ENCODE data around the gene RASSF8.

Gene RASSF8

DNA sequence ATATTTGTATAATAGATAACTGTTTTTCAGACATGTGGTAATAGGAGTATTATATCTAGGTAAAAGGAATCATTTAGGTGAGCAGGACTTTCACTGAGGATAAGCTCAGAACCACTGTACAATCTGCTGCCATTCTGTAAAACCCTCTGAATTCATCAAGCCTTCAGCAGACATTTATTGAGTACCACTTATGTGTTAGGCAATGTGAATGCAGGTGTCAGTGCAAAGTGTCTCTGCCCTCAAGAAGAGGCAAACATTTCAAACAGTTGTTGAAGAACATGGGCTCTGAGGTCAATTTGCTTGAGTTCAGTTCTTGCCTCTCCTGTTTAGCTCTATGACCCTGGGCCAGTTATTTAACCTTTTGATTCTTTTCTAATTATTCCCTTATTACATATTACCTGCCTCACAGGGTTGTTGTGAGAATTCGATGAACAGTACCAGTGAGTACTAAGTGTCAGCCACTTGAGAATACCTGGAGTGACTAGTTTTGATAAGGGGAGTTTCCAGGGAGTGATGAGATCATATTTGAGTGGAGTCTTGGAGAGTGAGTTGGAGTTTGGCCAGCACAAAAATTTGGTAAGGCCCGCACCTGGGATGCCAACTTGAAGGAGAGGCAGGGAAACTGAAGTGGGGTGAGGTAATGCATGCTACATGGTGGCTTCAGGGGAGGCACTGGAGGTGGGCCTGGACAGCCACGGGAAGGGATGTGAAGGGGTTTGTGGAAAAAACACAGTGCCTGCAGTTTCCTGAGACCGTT lies 33.7 kb downstream of the RASSF8 start:
- no peak for TF ChIP-seq GATA2 (IDR thresholded peaks at IDR 0.05; ENCODE audit: low read depth, low read length)
- no peak for TF ChIP-seq GATA3 (IDR thresholded peaks at IDR 0.05; ENCODE audit: low read depth, low read length)

DNA sequence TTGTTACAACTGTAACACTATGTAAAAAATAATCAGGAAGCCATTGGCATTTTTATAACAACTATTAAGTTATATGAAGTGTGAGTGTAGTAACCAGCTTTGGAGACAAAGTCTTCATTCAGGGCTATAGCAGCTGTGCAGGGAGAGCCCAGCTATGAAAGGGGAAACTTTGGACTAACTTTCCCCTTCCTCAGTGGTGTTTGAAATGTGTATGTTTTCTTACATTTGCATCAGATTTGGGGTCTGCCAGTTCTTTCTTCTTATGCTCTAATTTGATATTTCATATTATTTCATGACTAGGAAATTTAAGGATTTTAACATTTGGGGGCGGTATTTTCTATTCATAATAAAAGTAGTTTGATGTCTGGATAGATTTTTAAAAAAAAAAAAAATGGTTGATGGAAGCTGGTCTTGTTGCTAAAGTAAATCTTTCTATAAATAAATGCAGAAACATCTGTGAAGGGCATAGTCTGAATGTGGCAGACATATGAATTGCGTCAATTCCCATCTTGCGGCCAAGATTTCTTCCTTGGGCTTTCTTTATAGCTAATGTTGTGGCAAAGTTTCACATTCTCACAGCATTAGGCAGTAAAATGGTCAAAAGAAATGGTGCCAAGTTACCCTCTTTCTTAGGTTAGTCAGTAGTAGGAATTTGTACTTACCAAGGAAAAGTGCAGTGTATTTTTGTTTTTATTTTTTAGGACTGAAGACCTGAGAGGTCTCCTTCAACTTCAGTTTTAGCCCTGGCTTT lies 35.6 kb downstream of the RASSF8 start:
- TF ChIP-seq GATA3 (IDR thresholded peaks at IDR 0.05; ENCODE audit: low read depth, low read length) (no peak), GATA2 (IDR thresholded peaks at IDR 0.05; ENCODE audit: low read depth, low read length) (no peak)

DNA sequence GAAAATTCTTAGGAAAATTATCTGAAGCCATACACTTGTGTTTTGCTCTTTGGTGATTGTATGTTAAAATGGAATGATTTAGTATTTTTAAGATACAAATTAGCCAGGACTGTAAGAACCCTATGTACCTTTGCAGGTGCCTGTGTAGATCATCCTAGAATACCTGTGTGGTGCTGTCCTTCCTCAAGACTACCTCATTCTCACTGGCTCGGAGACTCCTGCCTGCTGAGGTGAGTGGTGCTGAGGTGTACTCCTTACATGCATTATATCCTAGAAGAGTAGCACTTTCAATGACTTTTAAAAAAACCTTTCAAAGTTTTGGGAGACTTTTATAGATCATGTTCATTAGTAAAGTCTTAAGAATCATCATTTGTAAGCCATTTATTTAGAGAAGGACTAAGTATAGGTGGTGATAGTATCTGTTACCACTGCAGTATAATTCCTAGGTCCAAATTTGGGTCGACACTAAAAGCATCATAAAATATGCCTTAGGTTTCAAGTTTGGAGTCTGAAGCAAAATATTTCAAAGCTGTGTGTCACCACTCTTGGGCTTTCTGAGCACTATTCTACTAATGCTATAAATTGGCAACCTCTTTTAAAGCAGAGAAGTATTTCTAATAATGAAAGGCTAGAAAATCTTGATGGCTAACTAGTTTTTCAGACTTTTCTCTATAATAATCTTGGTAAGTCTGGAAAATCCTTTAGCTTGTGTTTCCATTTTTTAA lies 36.6 kb downstream of the RASSF8 start:
- TF ChIP-seq GATA3 (IDR thresholded peaks at IDR 0.05; ENCODE audit: low read depth, low read length), result no peak
- TF ChIP-seq GATA2 (IDR thresholded peaks at IDR 0.05; ENCODE audit: low read depth, low read length), result no peak

DNA sequence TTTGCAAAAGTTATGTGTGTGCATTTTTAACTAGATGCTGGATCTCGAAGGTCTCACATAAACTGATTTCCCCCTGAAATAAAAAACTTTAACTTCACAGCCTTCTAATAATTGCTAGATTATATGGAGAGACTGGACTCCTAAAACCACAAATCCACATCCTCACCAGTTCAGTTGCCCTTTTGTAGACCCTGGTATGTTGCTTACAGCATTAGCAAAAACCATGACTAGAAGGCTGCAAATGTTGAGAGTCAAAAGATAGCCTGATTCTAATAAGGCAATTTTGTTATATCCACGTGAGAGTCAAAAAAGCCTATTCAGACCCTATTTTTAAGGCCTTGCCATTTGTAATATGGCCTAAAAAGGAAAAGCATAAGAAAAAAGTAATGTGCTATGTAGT lies 37.4 kb downstream of the RASSF8 start:
- TF ChIP-seq GATA2 (IDR thresholded peaks at IDR 0.05; ENCODE audit: low read depth, low read length) (no peak), GATA3 (IDR thresholded peaks at IDR 0.05; ENCODE audit: low read depth, low read length) (no peak)

DNA sequence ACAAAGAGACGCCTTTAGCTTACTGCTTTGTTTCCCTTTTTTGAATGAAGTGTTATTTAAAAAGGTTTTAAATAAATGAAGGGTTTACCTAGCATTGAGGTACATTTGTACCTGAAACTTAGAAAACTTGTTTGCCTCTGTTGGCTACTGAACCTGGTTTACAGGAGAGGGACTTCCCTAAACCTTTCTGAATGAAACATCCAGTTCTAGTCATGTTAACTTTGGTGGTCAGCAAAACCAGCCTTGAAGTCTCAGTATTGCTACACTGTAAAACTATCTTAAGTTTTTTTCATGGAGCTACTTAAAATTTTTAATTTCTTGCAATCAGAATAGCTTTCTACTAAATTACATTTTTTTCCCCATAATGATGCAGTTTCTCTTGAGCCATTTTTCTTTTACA lies 38.2 kb downstream of the RASSF8 start:
- TF ChIP-seq GATA3 (IDR thresholded peaks at IDR 0.05; ENCODE audit: low read depth, low read length), result no peak

DNA sequence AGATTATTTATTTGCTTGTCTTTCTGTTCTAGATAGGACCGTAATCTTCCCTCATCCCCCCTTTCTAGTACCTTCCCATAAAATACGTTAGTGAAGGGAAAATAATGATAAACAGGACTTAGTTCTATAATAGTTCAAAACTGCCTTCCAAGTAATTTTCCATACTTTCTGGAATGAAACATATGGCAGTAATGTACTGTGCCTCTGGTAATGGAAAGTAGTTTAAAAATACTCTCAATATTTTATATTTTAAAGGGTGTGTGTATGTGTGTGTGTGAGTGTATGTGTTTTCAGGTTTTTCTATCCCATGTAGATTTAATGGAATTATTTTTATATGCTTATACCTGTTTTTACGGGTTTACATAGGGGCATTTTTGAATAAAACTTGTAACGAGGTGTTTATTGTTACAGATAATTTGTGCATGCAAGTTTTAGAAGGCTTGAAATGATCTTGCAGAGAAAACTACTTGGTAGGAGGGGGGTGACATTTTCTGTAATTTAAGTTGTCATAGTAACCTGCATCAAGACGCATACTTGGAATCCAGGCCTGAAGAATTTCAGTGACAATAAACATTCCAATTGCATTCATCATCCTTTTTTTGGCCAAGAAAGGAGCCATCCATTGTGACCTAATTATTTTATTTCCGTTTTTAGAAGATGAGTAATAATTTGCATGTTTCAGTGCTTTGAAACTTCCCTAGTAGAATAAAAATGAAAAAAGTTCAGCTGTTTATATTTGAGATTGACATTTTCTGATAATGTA lies 38.9 kb downstream of the RASSF8 start:
- TF ChIP-seq GATA2 (IDR thresholded peaks at IDR 0.05; ENCODE audit: low read depth, low read length) (no peak), GATA3 (IDR thresholded peaks at IDR 0.05; ENCODE audit: low read depth, low read length) (no peak)

DNA sequence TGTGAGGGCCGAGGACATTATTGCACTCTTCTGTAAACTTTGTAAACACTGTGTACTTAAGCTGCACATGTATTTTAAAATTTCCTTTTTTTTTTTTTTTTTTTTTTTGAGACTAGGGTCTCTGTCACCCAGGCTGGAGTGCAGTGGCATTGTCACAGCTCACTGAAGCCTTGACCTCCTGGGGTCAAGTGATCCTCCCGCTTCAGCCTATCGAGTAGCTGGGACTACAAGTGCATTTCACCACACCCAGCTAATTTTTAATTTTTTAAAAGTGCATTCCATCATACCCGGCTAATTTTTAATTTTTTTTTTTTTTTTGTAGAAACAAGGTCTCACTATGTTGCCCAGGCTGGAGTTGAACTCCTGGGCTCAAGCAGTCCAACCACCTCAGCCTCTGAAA lies 42.4 kb downstream of the RASSF8 start:
- no peak for TF ChIP-seq GATA2 (IDR thresholded peaks at IDR 0.05; ENCODE audit: low read depth, low read length)
- no peak for TF ChIP-seq GATA3 (IDR thresholded peaks at IDR 0.05; ENCODE audit: low read depth, low read length)

DNA sequence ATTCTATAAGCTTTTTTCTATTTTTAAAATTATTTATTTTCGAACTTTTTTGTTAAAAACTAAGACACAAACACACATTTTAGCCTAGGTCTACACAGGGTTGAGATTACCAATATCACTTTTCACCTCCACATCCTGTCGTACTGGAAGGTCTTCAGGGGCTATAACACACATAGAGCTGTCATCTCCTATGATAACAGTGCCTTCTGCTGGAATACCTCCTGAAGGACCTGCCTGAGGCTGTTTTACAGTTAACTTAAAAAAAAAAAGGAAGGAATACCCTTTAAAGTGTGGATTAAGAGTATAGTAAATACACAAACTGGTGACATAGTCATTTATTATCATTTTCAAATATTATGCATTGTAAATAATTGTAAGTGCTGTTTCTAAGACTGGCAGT lies 43.0 kb downstream of the RASSF8 start:
- no peak for TF ChIP-seq GATA2 (IDR thresholded peaks at IDR 0.05; ENCODE audit: low read depth, low read length)
- no peak for TF ChIP-seq GATA3 (IDR thresholded peaks at IDR 0.05; ENCODE audit: low read depth, low read length)

DNA sequence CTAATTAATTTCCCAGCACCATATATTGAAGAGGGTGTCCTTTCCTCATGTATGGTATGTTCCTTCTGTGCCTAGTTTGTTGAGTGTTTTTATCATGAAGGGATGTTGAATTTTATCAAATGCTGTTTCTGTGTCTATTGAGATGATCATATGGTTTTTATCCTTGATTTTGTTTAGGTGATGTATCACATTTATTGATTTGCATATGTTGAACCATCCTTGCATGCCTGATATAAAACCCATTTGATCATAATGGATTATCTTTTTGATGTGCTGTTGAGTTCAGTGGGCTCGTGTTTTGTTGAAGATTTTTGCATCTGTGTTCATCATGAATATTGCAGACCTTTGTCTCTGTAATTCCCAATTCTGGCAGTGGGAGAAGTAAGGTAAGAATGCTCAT lies 44.6 kb downstream of the RASSF8 start:
- TF ChIP-seq GATA3 (IDR thresholded peaks at IDR 0.05; ENCODE audit: low read depth, low read length) (no peak), GATA2 (IDR thresholded peaks at IDR 0.05; ENCODE audit: low read depth, low read length) (no peak)

DNA sequence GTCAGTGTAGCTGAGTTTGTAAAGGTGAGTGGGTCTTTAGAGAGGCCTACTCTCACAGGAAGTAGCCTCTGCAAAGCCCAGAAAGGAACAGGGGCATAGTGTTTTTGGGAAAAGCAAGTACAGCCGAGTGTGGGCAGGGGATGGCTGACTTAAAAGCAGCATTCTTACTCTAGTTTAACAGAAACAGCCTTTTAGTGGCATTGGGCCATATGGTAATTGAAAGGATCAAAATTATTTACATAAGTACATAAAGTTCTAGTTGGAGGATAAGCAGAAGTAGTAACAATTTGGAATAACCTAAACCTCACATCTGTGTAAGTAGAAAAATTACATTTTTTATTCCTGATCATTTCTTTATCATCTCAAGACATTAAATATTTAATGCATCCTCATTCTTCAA lies 49.1 kb downstream of the RASSF8 start:
- TF ChIP-seq GATA2 (IDR thresholded peaks at IDR 0.05; ENCODE audit: low read depth, low read length) (no peak), GATA3 (IDR thresholded peaks at IDR 0.05; ENCODE audit: low read depth, low read length) (no peak)

DNA sequence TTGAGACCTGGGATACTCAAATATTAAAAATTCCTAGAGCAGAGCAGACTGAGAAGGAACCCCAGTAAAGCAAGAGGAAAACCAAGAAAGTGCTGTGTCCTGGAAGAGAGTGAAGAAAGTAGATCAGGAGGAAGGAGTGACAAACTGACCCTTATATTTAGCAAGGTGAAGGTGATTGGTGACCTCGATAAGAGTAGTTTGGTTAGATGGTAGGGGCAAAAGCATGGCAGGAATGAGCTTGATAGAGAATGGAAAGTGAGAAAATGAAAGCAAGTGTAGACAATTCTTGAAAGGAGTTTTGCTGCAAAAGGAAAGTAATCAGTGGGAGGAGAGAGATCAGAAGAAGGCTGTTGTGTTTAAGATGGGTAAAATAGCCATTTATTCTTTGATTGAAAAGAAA lies 51.1 kb downstream of the RASSF8 start:
- TF ChIP-seq GATA2 (IDR thresholded peaks at IDR 0.05; ENCODE audit: low read depth, low read length) (no peak), GATA3 (IDR thresholded peaks at IDR 0.05; ENCODE audit: low read depth, low read length) (no peak)

DNA sequence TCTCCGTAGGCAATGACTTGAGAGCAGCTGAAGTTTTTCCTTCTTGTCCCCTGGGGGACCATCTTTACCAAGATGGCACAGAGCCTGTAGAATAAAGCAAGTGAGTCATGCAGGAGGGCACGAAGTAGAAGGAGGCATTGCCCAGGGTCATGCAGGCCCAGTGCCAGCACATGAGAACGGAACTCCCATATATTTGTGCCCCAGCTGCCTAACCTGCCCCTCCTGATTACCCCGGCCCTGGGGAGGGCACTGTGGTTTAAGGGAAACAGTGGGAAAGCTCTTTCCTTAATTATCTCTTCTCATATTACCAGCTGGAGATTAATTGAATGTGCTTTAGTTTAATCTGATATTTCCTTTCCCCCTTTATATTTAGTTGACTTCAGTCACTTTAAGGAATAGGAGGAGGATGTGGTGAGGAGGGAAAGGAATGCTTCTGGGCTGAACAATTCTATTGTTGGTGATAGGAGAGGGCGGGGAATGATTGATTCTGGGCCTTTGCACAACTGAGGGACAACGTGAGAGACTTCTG lies 51.9 kb downstream of the RASSF8 start:
- no peak for TF ChIP-seq GATA2 (IDR thresholded peaks at IDR 0.05; ENCODE audit: low read depth, low read length)
- TF ChIP-seq GATA3 (IDR thresholded peaks at IDR 0.05; ENCODE audit: low read depth, low read length), result no peak

DNA sequence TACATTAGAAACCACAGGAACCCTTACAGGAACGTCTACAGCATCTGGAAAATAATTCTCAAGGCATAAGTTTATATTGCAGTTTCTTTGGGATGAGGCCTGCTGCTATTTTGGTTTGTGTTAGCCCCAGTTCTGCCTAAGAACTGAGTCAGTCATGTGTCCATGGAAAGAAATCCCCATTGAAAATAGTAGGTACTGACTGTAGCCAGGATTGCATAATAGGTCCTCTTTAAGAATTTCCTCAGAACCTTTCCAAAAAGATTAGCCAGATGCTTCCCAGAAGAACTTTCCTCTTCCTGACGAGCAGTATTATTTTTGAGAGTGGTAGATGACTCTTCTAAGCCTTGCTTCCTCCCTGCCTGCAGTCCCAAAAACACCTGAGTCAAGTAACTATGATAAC lies 52.6 kb downstream of the RASSF8 start:
- TF ChIP-seq GATA2 (IDR thresholded peaks at IDR 0.05; ENCODE audit: low read depth, low read length), result no peak
- TF ChIP-seq GATA3 (IDR thresholded peaks at IDR 0.05; ENCODE audit: low read depth, low read length), result no peak

DNA sequence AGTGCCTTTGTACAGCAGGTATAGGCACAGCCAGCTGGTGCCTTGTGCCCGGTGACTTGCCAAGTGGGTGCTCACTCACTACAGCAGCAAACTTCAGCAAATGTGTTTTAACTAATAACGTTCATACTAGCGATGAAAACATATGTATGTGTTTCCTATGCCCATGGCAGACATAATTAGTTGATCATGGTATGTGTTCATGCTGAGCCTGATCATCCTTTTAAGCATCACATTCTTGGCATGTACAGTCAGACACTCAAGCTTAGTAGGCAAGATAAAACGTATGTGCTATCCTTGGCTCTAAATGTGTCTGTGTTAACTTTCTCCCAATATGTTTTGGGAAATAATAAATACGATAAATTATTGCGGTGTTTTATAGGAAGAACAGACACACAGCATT lies 55.6 kb downstream of the RASSF8 start:
- TF ChIP-seq GATA3 (IDR thresholded peaks at IDR 0.05; ENCODE audit: low read depth, low read length), result no peak
- no peak for TF ChIP-seq GATA2 (IDR thresholded peaks at IDR 0.05; ENCODE audit: low read depth, low read length)
